ENCODE data around the gene PRKN.

The PRKN gene

GRCh38 chr6:161368514-161368913 lies 1359.1 kb downstream of the PRKN start:
- Histone ChIP-seq H3K27ac (ENCODE audit: insufficient read depth, low read depth, low read length, poor library complexity, severe bottlenecking) (no peak overlapping the region), H3K27me3 (ENCODE audit: control insufficient read depth, insufficient read depth, low read length, poor library complexity, severe bottlenecking) (no peaks in the 10 kb centered on the region), H3K4me3 (ENCODE audit: insufficient read depth, low read depth, low read length) (no peak overlapping the region), H3K4me1 (ENCODE audit: control insufficient read depth, insufficient read depth, low read length) (peaks cover under 1% of the 10 kb centered on the region), H3K9me3 (ENCODE audit: control insufficient read depth, low read length) (peaks cover 1% of the 10 kb centered on the region), H3K36me3 (ENCODE audit: control insufficient read depth, insufficient read depth, low read length) (no peaks in the 10 kb centered on the region)
- whole genome bisulfite sequencing, 2 experiments, result 91 to 94% methylated on average over 7 of the region's 7 CpGs

GRCh38 chr6:161367472-161367871 lies 1360.1 kb downstream of the PRKN start:
- no peaks in the 10 kb centered on the region for H3K4me1 ChIP-seq (ENCODE audit: control insufficient read depth, insufficient read depth, low read length)
- no peaks in the 10 kb centered on the region for H3K27me3 ChIP-seq (ENCODE audit: control insufficient read depth, insufficient read depth, low read length, poor library complexity, severe bottlenecking)
- 92 to 93% methylated on average over 12 of the region's 12 CpGs for WGBS, 2 experiments
- peaks cover 2% of the 10 kb centered on the region for H3K9me3 ChIP-seq (ENCODE audit: control insufficient read depth, low read length)
- no peak overlapping the region for H3K27ac ChIP-seq (ENCODE audit: insufficient read depth, low read depth, low read length, poor library complexity, severe bottlenecking)
- H3K4me3 ChIP-seq (ENCODE audit: insufficient read depth, low read depth, low read length), result no peak overlapping the region
- H3K36me3 ChIP-seq (ENCODE audit: control insufficient read depth, insufficient read depth, low read length), result no peaks in the 10 kb centered on the region

GRCh38 chr6:161366301-161366923 lies 1361.2 kb downstream of the PRKN start:
- no peaks in the 10 kb centered on the region for H3K4me1 ChIP-seq (ENCODE audit: control insufficient read depth, insufficient read depth, low read length)
- 96% methylated on average over 11 of the region's 11 CpGs for WGBS, 2 experiments

GRCh38 chr6:161365633-161366032 lies 1361.9 kb downstream of the PRKN start:
- WGBS, 2 experiments, result 94 to 98% methylated on average over 6 of the region's 6 CpGs
- peaks cover 2% of the 10 kb centered on the region for H3K9me3 ChIP-seq (ENCODE audit: control insufficient read depth, low read length)
- no peak overlapping the region for H3K27ac ChIP-seq (ENCODE audit: insufficient read depth, low read depth, low read length, poor library complexity, severe bottlenecking)
- no peaks in the 10 kb centered on the region for H3K36me3 ChIP-seq (ENCODE audit: control insufficient read depth, insufficient read depth, low read length)
- H3K4me3 ChIP-seq (ENCODE audit: insufficient read depth, low read depth, low read length), result no peak overlapping the region
- H3K27me3 ChIP-seq (ENCODE audit: control insufficient read depth, insufficient read depth, low read length, poor library complexity, severe bottlenecking), result no peaks in the 10 kb centered on the region
- H3K4me1 ChIP-seq (ENCODE audit: control insufficient read depth, insufficient read depth, low read length), result no peaks in the 10 kb centered on the region

More at GRCh38 chr6:161366301-161366923, 1361.2 kb downstream of the PRKN start:
- Histone ChIP-seq H3K27ac (ENCODE audit: insufficient read depth, low read depth, low read length, poor library complexity, severe bottlenecking) (no peak overlapping the region), H3K27me3 (ENCODE audit: control insufficient read depth, insufficient read depth, low read length, poor library complexity, severe bottlenecking) (no peaks in the 10 kb centered on the region), H3K9me3 (ENCODE audit: control insufficient read depth, low read length) (peaks cover 2% of the 10 kb centered on the region), H3K4me3 (ENCODE audit: insufficient read depth, low read depth, low read length) (no peak overlapping the region), H3K36me3 (ENCODE audit: control insufficient read depth, insufficient read depth, low read length) (no peaks in the 10 kb centered on the region)

GRCh38 chr6:161363286-161363685 lies 1364.3 kb downstream of the PRKN start:
- no peak overlapping the region for H3K27ac ChIP-seq (ENCODE audit: insufficient read depth, low read depth, low read length, poor library complexity, severe bottlenecking)
- H3K4me1 ChIP-seq (ENCODE audit: control insufficient read depth, insufficient read depth, low read length), result no peaks in the 10 kb centered on the region
- no peak overlapping the region for H3K4me3 ChIP-seq (ENCODE audit: insufficient read depth, low read depth, low read length)
- peaks cover 2% of the 10 kb centered on the region for H3K9me3 ChIP-seq (ENCODE audit: control insufficient read depth, low read length)
- H3K36me3 ChIP-seq (ENCODE audit: control insufficient read depth, insufficient read depth, low read length), result no peaks in the 10 kb centered on the region
- H3K27me3 ChIP-seq (ENCODE audit: control insufficient read depth, insufficient read depth, low read length, poor library complexity, severe bottlenecking), result no peaks in the 10 kb centered on the region

- Histone ChIP-seq H3K27me3 (ENCODE audit: control insufficient read depth, insufficient read depth, low read length, poor library complexity, severe bottlenecking) (no peaks in the 10 kb centered on the region), H3K4me1 (ENCODE audit: control insufficient read depth, insufficient read depth, low read length) (no peaks in the 10 kb centered on the region), H3K4me3 (ENCODE audit: insufficient read depth, low read depth, low read length) (no peak overlapping the region), H3K36me3 (ENCODE audit: control insufficient read depth, insufficient read depth, low read length) (no peaks in the 10 kb centered on the region), H3K27ac (ENCODE audit: insufficient read depth, low read depth, low read length, poor library complexity, severe bottlenecking) (no peak overlapping the region), H3K9me3 (ENCODE audit: control insufficient read depth, low read length) (peaks cover 2% of the 10 kb centered on the region)
- 95 to 96% methylated on average over 7 of the region's 7 CpGs for WGBS, 2 experiments
Measured at GRCh38 chr6:161362266-161362665, 1365.3 kb downstream of the PRKN start.

- H3K9me3 ChIP-seq (ENCODE audit: control insufficient read depth, low read length), result peaks cover 2% of the 10 kb centered on the region
- no peak overlapping the region for H3K4me3 ChIP-seq (ENCODE audit: insufficient read depth, low read depth, low read length)
- H3K27me3 ChIP-seq (ENCODE audit: control insufficient read depth, insufficient read depth, low read length, poor library complexity, severe bottlenecking), result no peaks in the 10 kb centered on the region
- H3K27ac ChIP-seq (ENCODE audit: insufficient read depth, low read depth, low read length, poor library complexity, severe bottlenecking), result no peak overlapping the region
- no peaks in the 10 kb centered on the region for H3K4me1 ChIP-seq (ENCODE audit: control insufficient read depth, insufficient read depth, low read length)
- H3K36me3 ChIP-seq (ENCODE audit: control insufficient read depth, insufficient read depth, low read length), result no peaks in the 10 kb centered on the region
- WGBS, 2 experiments, result 92% methylated on average over 9 of the region's 9 CpGs
Measured at GRCh38 chr6:161361529-161361928, 1366.0 kb downstream of the PRKN start.

GRCh38 chr6:161360520-161360919 lies 1367.0 kb downstream of the PRKN start:
- Histone ChIP-seq H3K4me3 (ENCODE audit: insufficient read depth, low read depth, low read length) (no peak overlapping the region), H3K9me3 (ENCODE audit: control insufficient read depth, low read length) (peaks cover 2% of the 10 kb centered on the region), H3K27me3 (ENCODE audit: control insufficient read depth, insufficient read depth, low read length, poor library complexity, severe bottlenecking) (no peaks in the 10 kb centered on the region), H3K27ac (ENCODE audit: insufficient read depth, low read depth, low read length, poor library complexity, severe bottlenecking) (no peak overlapping the region), H3K4me1 (ENCODE audit: control insufficient read depth, insufficient read depth, low read length) (no peaks in the 10 kb centered on the region), H3K36me3 (ENCODE audit: control insufficient read depth, insufficient read depth, low read length) (no peaks in the 10 kb centered on the region)
- 90 to 92% methylated on average over 3 of the region's 3 CpGs for WGBS, 2 experiments

- Histone ChIP-seq H3K4me1 (ENCODE audit: control insufficient read depth, insufficient read depth, low read length) (no peaks in the 10 kb centered on the region), H3K27ac (ENCODE audit: insufficient read depth, low read depth, low read length, poor library complexity, severe bottlenecking) (no peak overlapping the region), H3K9me3 (ENCODE audit: control insufficient read depth, low read length) (peaks cover 2% of the 10 kb centered on the region), H3K27me3 (ENCODE audit: control insufficient read depth, insufficient read depth, low read length, poor library complexity, severe bottlenecking) (no peaks in the 10 kb centered on the region), H3K4me3 (ENCODE audit: insufficient read depth, low read depth, low read length) (no peak overlapping the region), H3K36me3 (ENCODE audit: control insufficient read depth, insufficient read depth, low read length) (no peaks in the 10 kb centered on the region)
- 83 to 91% methylated on average over 5 of the region's 5 CpGs for WGBS, 2 experiments
Measured at GRCh38 chr6:161359618-161359945, 1368.0 kb downstream of the PRKN start.

GRCh38 chr6:161356167-161356854 lies 1371.3 kb downstream of the PRKN start:
- Histone ChIP-seq H3K4me1 (ENCODE audit: control insufficient read depth, insufficient read depth, low read length) (no peaks in the 10 kb centered on the region), H3K27me3 (ENCODE audit: control insufficient read depth, insufficient read depth, low read length, poor library complexity, severe bottlenecking) (no peaks in the 10 kb centered on the region), H3K9me3 (ENCODE audit: control insufficient read depth, low read length) (no peaks in the 10 kb centered on the region), H3K27ac (ENCODE audit: insufficient read depth, low read depth, low read length, poor library complexity, severe bottlenecking) (no peak overlapping the region), H3K36me3 (ENCODE audit: control insufficient read depth, insufficient read depth, low read length) (no peaks in the 10 kb centered on the region), H3K4me3 (ENCODE audit: insufficient read depth, low read depth, low read length) (no peak overlapping the region)
- WGBS, 2 experiments, result 87 to 89% methylated on average over 21 of the region's 21 CpGs
